HG03039 (cell line): ENCODE measurements around the gene KDM4C.
A peak's percentile ranks its signal among the peaks of the same experiment; 100 is the strongest.

Source experiments
- ATAC-seq: cut with Tn5 transposase; IDR thresholded peaks from one replicate; pipeline ENCODE4 v1.9.1; 2021; ENCODE audit warnings: mild to moderate bottlenecking, moderate library complexity; ENCODE audit not compliant: unreplicated experiment

Gene KDM4C

DNA sequence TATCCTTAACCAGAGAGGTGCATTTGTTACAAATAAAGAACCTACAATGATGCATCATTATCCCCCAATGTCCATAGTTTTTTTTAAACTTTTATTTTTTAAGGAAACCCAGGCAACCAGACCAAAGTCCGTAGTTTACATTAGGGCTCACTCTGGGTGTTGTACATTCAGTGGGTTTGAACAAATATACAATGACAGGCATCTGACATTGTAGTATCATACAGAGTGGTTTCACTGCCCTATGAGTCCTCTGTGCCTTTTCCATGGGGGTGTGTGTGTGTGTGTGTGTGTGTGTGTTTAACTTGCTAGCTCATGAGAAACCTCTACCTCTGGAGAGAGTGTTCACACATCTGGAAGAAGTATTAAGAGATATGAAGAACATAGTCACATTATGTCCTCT is 141.5 kb downstream of the KDM4C start:
- ATAC-seq = no peak

DNA sequence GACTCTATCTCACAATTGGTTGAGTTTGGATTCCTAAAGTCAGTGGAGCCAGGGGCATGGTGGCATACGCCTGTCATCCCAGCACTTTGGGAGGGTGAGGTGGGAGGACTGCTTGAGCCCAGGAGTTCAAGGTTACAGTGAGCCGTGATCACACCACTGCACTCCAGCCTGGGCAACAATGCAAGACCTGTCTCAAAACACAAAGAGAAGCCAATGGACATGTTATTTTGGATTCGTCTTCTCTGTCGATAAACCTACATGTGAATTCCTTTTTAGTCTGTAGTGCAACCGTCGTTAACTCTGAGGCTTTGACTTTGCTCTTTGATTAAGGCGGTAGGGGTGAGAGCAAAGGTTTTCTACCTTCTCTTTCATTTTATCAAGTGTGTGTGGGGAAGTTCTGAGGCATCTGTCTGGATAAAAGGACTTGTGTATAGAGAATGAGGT is 142.7 kb downstream of the KDM4C start:
- no peak for ATAC-seq

DNA sequence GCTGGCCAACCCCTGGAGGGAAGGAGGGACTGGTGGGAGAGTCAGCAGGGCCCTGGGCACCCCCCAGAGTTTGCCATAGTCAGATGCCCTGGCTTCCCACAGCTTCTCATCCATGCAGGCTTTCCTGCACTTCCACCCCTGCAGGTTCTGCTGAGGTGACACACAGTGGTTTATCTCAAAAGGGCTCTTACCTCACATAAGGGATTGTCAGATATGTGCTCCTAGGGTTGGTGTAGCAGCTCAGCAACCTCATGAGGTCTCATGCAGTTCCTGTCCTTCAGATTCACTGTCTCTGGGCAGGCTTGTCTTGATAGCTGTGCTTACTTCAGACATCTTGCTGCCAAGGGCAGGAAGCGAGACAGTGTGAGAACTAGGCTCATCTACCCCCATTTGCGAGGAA is 143.4 kb downstream of the KDM4C start:
- ATAC-seq = no peak

DNA sequence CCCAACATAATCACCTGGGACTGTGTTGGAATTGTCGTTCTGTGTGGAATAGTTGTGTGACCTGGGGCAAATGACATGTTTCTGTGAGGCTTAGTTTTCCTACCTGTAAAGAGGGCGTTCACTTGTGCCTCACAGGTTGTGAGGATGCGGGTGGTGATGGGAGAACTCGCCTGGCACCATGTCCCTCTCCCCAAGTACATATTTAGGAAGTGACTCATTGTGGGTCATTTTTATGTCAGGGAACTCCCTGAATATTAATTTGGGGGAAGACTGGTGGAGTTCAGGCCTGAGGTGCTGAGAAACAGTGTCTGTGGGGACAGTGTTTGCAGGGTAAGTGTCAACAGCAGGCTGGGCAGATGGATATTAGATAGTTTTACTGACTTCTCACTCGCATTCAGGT is 144.7 kb downstream of the KDM4C start:
- no peak for ATAC-seq

DNA sequence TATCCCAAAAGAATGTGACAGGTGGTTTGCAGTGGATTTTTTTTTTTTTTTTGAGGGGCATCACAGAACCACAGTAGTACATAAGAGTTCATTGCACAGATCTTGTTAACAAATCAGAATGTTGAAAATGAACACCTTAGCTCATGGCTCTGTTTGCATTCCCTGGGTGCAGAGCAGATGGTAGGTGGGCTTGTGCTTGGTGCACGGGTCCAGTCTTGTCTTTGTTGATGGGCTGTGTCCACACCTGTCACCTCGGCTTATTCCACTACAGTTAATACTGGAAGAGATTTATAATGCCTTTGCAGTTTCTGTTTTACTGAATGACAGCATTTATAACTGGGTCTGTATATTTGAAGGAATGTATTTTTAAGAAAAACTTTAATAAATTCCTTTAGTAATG is 146.6 kb downstream of the KDM4C start:
- ATAC-seq = no peak

DNA sequence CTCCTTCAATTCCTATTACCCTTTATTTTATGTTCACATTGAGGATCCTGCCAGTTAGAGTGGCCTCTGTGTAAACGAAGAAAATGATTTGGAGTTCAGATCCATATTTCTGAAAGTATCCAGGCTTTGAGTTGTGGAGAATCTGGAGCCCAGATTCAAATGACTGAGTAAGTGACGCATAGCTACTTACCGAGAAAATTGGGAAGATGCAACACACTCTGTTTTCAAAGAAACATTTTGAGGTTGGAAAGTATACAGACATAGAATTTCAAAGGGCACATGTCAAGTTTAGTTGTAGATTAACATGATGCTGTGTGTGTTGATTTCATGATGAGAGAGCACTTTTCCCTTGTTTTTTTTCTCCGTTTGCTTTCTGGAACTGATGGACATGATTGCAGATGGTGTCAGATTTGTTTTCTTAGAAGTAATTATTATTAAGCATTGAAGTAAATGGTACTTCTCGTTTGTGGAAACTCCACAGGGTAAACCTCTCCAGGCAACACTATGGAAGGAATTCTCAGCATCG is 148.1 kb downstream of the KDM4C start:
- ATAC-seq = no peak

DNA sequence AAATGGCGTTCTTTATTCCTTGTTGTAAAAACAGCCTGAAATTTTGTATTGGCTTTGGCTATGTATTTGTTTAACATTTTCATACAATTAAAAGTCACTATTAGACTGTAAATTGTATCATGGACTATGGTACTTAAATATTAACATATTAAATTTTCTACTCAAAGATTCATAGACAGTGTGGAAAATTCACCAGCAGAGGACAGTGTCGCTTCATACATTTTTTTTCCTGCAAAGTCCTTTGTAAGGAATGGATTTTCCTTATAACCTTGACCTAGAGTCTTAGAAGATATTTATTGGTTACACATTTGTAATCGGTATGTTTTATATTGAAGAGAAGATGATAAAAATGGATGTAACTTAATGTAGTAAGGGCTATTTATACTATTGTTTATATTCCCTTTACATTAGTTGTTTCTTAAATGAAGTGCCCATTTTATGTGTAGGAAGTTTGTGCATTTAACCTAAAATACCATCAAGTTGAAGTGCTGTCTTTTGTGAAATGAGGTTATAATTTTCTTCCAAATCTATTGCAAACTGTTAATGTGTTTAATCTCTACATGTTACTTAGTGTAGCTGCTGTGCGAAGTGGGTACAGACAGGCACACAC is 150.1 kb downstream of the KDM4C start:
- ATAC-seq = no peak

DNA sequence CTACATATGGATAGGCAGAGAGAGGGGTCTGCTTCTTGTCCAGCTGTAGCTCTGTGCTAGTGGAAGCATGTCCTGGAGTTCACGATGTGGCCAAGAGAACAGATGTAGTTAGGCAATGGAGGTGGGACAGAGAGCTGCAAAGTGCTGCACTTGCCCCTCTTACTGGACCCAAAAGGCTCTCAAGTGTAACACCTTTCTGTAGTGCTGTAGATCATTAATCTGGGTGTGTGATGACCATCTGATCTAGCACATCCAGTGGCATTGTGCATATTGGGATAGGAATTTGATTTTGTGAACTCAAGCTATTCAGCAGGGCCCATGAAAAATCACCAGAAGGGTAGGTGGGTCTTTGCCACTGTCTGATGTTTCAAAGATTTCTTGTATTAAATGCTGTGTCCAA is 151.4 kb downstream of the KDM4C start:
- ATAC-seq = no peak

DNA sequence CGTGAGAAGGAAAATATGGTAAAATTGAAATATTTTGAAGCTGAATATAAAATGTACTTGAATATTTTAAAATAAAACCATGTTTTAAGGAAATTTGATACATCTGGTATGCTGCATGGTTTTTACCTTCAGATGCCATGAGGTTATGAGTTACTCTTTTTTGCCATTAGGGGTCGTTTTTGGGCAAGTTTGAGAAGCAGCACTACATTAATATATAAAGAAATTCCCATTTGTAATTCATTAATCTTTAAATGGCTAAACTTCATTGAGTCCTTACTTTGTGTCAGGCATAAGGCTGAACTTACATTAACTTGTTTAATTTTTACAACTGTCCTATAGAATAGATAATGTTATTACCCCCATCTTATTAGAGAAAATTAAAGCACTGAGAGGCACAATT is 152.3 kb downstream of the KDM4C start:
- ATAC-seq = no peak

DNA sequence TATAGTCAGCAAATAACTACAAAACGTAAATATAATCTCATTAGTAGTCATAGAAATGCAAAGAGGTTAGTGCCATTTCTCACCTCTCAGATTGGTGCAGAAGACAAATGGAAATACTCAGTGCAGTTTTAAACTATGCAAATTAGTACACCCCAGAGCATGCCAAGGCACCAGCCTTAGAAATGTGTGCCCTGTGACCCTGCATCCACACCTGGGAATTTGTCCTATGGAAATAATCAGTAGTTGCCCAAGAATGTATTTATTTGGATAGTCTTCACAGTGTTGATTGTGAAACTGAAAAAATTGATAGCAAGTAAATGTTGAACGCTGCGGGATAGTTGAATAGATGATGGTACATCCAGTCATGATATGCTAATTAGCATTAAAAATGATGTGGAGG is 152.7 kb downstream of the KDM4C start:
- ATAC-seq = no peak

DNA sequence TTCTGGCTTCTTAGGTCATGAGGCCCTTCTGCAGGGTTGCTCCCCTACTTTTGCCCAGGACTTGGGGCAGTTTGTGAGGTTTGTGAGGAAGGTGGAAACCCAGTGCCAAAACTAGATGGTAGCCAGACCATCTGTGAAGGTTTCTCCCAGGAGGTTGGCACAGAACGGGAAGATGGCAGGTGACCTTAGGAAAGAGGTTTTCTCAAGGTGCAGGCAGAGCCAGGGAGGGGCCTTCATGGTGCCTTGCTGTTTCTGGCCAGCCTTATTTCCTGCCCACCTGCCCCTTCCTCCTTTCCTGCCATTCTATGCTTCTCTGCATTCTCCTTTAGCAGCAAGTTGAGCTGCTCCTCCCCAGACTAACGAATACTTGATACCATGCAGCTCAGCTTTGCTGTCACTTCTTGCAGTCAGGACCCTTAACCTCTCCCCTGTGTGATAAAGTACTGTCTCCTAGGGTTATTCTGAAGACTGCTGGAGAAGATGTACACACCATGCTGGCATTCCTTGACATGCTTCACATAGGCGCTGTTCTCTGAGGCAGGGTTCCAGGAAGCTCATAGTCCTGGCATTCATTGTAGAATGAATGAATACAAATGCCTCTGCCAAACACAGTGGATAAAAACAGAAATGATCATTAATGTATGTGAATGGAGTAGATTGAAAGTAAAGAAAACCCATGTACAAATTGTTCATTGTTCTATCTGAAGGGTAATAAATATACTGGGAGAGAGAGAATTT is 154.3 kb downstream of the KDM4C start:
- ATAC-seq = no peak

DNA sequence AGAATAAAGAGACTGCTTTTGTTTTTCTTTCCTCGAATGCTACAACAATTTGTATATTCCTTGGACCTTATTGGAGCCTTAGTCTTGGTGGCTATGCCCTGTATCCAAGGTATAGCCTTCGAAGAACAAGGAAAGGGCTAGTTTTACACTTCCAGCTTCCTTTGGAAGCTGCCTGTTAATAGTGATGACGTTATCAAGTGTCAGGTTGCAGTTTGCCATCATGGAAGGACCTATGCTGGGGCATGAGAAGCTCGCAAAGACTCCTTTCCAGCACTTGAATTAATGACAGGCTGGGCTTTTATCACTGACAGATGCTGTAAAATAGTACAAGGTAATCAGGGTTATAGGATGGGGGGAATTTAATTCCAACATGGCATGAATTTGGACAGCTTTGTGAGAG is 157.9 kb downstream of the KDM4C start:
- ATAC-seq = no peak

DNA sequence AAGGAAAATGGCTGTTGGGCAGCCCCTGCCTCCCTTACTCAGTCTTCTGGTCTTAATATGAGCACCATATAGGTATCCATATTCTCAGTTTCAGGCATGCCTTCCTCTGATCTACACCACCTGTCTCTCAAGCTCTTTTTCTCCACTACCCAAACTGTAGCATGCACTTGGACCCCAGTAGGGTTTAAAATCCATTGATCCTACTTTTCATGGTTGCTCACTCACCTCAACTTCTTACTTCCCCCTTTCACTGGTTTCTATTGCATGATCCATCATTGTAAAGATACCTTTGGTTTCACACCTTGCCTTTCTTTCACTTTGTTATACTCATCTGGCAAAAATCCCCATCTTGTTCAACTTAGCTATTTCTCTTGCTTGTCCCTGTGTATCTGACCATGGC is 159.4 kb downstream of the KDM4C start:
- ATAC-seq = peak; percentile 69

DNA sequence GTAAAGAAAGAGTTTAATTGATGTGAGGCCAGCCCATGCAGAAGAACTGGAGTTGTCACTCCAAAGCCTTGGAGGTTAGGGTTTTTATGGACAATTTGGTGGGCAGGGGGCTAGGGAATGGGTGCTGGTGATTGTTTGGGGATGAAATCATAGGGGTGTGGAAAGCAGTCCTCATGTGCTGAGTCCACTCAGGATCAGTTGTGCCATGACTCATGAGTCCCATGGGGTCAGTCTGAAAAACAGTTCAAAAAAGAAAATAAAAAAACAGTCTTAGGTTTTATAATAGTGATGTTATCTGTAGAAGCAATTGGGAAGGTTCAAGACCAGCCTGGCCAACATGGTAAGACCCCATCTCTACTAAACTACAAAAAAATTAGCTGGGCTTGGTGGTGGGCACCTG is 162.3 kb downstream of the KDM4C start:
- no peak for ATAC-seq

DNA sequence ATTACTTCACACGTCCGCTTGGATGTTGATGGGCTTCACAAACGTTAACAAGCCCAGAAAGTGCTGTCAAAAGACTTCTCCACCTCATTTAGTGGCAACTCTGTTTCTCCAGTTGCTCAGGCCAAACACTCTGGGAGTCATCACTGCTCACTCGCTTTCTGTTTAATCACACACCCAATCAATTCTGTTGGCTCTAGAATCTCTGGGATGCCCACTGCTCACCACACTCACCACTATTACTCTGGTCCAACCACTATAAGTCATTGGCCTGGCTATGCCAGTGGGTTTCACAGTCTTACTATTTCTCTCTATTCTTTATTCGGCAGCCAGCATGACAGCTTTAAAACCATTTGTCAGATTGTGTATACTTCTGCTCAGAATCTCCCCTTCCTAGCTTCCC is 163.5 kb downstream of the KDM4C start:
- ATAC-seq = no peak

DNA sequence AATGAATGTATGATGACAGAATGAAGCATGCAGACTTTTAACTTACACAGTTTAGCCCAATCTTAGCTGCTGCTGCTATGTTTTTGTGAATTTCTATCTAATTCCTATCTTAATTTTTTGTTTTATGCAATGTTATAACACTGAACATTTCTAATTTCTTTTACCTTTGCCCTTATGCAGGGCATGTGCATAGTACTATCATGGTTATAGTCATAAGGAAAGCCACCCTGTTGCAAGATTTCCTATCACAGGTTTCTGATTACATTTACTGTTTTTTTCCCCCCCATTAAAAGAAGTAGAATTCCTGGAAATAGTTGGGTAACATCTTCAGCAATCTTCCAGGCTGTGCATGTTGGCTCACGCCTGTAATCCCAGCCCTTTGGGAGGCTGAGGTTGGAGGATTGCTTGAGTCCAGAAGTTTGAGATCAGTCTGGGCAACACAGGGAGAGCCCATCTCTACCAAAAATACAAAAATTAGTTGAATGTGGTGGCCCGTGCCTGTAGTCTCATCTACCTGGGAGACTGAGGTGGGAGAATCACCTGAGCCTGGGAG is 164.4 kb downstream of the KDM4C start:
- no peak for ATAC-seq

DNA sequence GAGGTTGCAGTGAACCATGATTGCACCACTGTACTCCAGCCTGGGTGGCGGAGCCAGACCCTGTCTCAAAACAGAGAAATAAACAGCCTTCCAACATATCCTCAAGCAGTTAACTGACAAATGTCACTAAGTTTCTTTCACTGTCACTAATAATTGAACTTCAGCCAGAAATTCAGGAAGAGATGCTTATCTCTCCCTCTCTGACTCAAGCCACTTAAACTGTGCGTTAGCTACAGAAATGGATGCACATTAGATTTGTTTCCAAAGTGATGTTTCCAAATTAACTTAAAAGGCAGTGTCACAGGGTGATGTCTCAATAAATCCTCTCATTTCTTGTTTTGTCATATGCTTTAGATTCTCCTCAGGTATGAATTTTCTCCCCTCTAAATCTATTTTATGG is 164.9 kb downstream of the KDM4C start:
- ATAC-seq = no peak

DNA sequence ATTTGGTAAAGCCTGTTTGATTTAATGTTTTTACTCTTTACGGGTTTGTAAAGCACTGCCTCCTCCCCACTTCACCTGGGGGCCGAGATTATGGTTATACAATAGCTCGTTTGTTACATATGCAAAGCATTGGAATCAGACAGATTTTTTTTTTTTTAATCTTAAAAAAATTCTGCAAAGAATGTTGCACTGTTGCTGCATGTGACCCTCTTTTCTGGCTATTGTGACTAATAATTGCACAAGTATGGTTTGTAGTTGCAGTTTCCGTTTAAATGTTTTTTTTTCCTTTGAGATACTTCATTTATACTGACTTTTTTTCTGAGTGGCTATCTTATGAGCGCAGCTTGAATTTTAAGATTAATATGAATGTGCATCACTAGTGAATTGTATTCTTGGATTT is 165.3 kb downstream of the KDM4C start:
- ATAC-seq = no peak

DNA sequence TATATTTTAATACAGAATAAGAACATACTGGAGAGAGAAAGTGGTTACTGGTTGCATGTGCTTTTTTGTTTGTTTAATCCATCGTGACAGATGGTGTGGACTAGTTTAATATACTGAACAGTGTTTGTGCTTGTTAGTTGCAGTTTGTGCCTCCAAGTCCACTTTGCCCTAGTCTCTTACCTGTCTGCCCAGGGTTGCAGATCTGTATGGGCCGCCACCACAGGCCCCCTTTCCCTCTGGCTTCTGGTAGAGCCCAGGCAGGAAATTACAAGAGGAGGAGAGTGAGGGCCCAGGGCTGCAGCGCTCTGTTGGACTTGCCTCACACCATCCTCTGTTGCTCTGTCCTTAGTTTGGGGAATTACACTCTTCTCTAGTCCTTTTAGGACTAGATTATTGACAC is 166.4 kb downstream of the KDM4C start:
- no peak for ATAC-seq

DNA sequence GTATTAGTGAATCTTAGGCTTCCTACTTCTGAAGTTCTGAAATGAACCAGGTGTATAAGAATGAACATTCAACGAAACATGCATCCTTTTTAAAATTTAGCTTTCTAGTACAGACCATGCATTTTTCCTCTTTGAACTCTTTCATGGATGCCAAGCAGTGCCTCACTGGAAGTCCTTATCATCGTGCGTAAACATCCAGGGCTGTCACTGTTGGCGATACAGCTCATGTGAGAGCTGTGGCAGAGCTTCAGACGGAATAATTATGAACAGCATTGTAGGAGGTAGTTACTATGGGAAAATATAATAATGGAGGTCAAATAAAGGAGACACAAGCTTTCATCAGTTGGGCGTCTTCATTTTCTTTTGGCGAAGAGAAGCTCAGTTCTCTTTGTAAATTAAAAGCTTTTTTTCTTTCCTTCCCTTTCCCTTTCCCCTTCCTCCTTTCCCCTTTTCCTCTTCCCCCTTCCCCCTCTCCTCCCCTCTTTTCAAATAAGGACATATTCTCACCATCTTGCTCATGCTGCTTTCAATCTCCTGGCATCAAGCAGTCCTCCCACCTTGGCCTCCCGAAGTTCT is 167.3 kb downstream of the KDM4C start:
- no peak for ATAC-seq

DNA sequence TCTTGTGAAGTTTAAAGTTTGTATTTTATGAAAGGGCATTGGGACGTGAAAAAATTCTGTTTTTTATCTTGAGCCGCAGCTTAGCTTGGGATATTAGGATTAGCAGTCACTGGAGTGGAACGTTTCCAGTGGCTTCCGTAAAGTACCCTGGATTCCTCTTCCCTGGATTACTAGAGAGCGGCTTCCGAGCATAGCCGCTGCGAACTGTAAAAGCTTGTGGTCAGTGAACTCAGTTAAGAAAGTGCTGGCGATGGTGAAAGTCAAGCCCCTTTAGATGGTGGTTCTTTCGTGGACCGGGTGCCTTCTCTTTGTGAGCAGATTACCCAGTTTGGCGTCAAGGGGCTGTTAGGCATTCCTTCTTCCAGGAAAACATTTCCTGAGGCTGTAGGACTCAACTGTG is 168.1 kb downstream of the KDM4C start:
- ATAC-seq = no peak

DNA sequence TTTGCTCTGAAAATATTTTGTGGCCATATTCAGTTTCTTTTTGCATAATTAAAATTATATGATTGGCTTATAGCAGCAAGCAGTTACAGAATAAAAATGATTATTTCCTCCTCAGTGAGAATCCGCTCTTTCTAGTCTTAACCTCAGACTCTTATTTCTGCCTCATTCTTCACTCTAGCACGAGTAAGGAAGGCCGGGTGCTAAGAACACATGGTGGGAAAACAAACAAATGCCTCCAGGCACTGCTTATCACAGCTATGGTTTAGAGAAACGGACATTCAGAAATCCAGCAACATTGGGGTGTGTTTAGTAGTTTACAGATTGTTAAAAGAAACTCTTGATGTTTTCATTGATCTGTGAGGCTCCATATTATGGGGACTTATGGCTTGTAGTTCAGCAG is 168.7 kb downstream of the KDM4C start:
- no peak for ATAC-seq
